Neural cell (in vitro differentiated cells): ENCODE data around the gene ASTL.

Source experiments
- CTCF ChIP-seq: fragments of 450-650 bp; IDR thresholded peaks from 2 replicates; pipeline ENCODE4 v1.5.1; 2014; ENCODE audit warnings: antibody characterized with exemption, mild to moderate bottlenecking, moderate library complexity; ENCODE audit not compliant: poor library complexity, severe bottlenecking
- EP300 ChIP-seq: fragments of 450-650 bp; conservative IDR thresholded peaks from 2 replicates; pipeline ENCODE4 v1.6.1; 2014; ENCODE audit warnings: antibody characterized with exemption, mild to moderate bottlenecking, moderate library complexity; ENCODE audit not compliant: poor library complexity, severe bottlenecking
- EZH2 ChIP-seq: fragments of 200-600, 300-800 bp; shearing (Covaris generic), sonication (generic); IDR thresholded peaks from 2 replicates; pipeline ENCODE4 v1.6.1; 2014; ENCODE audit warnings: antibody characterized with exemption, low read length, borderline replicate concordance, mild to moderate bottlenecking; ENCODE audit not compliant: insufficient read depth, poor library complexity, severe bottlenecking
- MXI1 ChIP-seq: fragments of 450-650 bp; conservative IDR thresholded peaks from 2 replicates; pipeline ENCODE4 v1.6.1; 2014; ENCODE audit warnings: antibody characterized with exemption, mild to moderate bottlenecking; ENCODE audit not compliant: poor library complexity, severe bottlenecking
- POLR2AphosphoS5 ChIP-seq: IDR thresholded peaks from 2 replicates; pipeline ENCODE4 v1.6.1; 2012
- REST ChIP-seq: IDR thresholded peaks from 2 replicates; pipeline ENCODE4 v1.6.1; 2012; ENCODE audit warnings: borderline replicate concordance

GRCh38 chr2:96130483-96130882 is 7.8 kb downstream of the ASTL start:
- TF ChIP-seq CTCF: no peak
- no peak for TF ChIP-seq EZH2
- no peak for TF ChIP-seq POLR2AphosphoS5
- TF ChIP-seq MXI1: no peak
- TF ChIP-seq REST: no peak
- TF ChIP-seq EP300: no peak
